CD4-positive, alpha-beta T cell (primary cell): ENCODE results near the gene SLC37A2. TPM values are rescaled to one million over a fixed set of nuclear protein-coding genes. Genes with fewer than 3 reads are reported as not detected.
A peak's percentile ranks its signal among the peaks of the same experiment; 100 is the strongest.

ENCODE experiments used
- ATAC-seq: fragments of 200-7000 bp; cut with Tn5 transposase; one replicate; pipeline ENCODE4 v1.10.0; 2022; ENCODE audit warnings: mild to moderate bottlenecking; ENCODE audit not compliant: poor library complexity
- CTCF ChIA-PET: fragments of 350-600 bp; sonication (Branson Sonifier 250); formaldehyde crosslinking; loops from one replicate; lab custom pipeline; 2021; ENCODE audit warnings: antibody characterized with exemption, inconsistent platforms; lab: Charles Lee
- POLR2A ChIA-PET: fragments of 350-600 bp; sonication (Branson Sonifier 250); formaldehyde crosslinking; loops from one replicate; lab custom pipeline; 2021; ENCODE audit warnings: antibody characterized with exemption, inconsistent platforms; lab: Charles Lee
- DNase-seq, 14 experiments: peaks; one replicate each; pipeline ENCODE4 v3.0.0-alpha.2; 2013 to 2020; ENCODE audit warnings: mixed read lengths in 2 of 14
- H3K27ac ChIP-seq, 2 donors: one replicate each; pipeline versions ENCODE4 v1.5.1 to v1.7.0; 2013; ENCODE audit warnings: low read length in 2 of 2, low read depth in 1 of 2, mild to moderate bottlenecking in 1 of 2
- H3K27me3 ChIP-seq, 2 experiments: 1 replicate in 1 of 2; 2 replicates in 1 of 2; pipeline versions ENCODE4 v1.6.1 to v1.7.0; 2013; ENCODE audit warnings: low read length in 2 of 2, control low read depth in 1 of 2, mild to moderate bottlenecking in 1 of 2, moderate library complexity in 1 of 2; ENCODE audit not compliant: insufficient read depth in 2 of 2, control insufficient read depth in 1 of 2
- H3K36me3 ChIP-seq: one replicate; pipeline ENCODE4 v1.6.1; 2013; ENCODE audit warnings: low read length, control low read depth; ENCODE audit not compliant: insufficient read depth
- H3K4me1 ChIP-seq: one replicate; pipeline ENCODE4 v1.6.1; 2013; ENCODE audit warnings: low read length, control low read depth; ENCODE audit not compliant: insufficient read depth
- H3K4me3 ChIP-seq: one replicate; pipeline ENCODE4 v1.5.1; 2013; ENCODE audit warnings: mild to moderate bottlenecking, low read length, moderate library complexity
- H3K9me3 ChIP-seq, 2 experiments: 1 replicate in 1 of 2; 2 replicates in 1 of 2; pipeline versions ENCODE4 v1.6.1 to v1.7.0; 2013; ENCODE audit warnings: low read length in 2 of 2, mild to moderate bottlenecking in 2 of 2, control low read depth in 1 of 2, moderate library complexity in 1 of 2; ENCODE audit not compliant: control insufficient read depth in 1 of 2, insufficient read depth in 1 of 2
- H3K27ac Mint-ChIP-seq: one replicate; pipeline ENCODE4 v1.8.0; 2020; ENCODE audit warnings: mixed read lengths
- H3K27me3 Mint-ChIP-seq: one replicate; pipeline ENCODE4 v1.8.0; 2021; ENCODE audit warnings: mixed read lengths
- H3K36me3 Mint-ChIP-seq: one replicate; pipeline ENCODE4 v1.8.0; 2021; ENCODE audit warnings: low read depth, mixed read lengths
- H3K4me1 Mint-ChIP-seq: one replicate; pipeline ENCODE4 v1.8.0; 2021; ENCODE audit warnings: low read depth, mixed read lengths
- H3K4me3 Mint-ChIP-seq: one replicate; pipeline ENCODE4 v1.8.0; 2020; ENCODE audit warnings: mild to moderate bottlenecking, mixed read lengths
- H3K9me3 Mint-ChIP-seq: one replicate; pipeline ENCODE4 v1.8.0; 2020; ENCODE audit warnings: mixed read lengths
- intact Hi-C, 2 experiments: fragments of 100-400 bp; cut with DNase I in 1 of 2; cut with micrococcal nuclease in 1 of 2; formaldehyde crosslinking; loops; one replicate each; pipeline versions ENCODE4 v1.15.1 to v1.9.0; 2023 to 2025; cut with DNase I, micrococcal nuclease
- total RNA-seq, 174 experiments: library from RNA in 2 of 174; stranded (reverse) in 2 of 174; gene quantifications; one replicate each; pipeline ENCODE4 v1.2.3 and lab custom pipeline; 2021 to 2026
- TF ChIP-seq, protein P1 (sequence below): fragments of 200-600 bp; IDR thresholded peaks from one replicate; pipeline ENCODE4 v1.8.0; 2022; ENCODE audit warnings: antibody characterized with exemption, mild to moderate bottlenecking

The SLC37A2 gene
- total RNA-seq, 2 experiments from 2014 or later, result 0.25 to 0.34 TPM

DNA sequence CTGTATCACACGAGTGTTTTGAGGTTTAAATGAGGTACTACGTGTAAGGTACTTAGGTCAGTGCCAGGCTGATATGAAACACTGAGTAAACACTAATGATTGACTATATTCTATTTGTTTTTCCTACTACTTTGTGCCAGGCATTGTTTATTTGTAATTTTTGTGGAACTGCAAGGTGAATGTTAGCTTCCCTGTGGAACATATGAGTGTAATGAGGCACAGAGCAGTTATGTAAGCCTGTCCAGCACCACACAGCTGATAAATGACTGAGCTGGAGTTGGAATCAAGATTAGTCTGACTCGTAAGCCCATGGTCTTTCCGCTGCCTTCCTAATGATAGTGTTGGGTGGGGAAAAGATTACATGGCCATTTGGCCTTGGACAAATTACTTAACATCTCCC lies 5.9 kb downstream of the SLC37A2 start:
- Mint-ChIP-seq H3K27ac (no peak overlapping the region), H3K36me3 (no peaks in the 10 kb centered on the region), H3K9me3 (no peaks in the 10 kb centered on the region), H3K27me3 (peaks cover 74% of the 10 kb centered on the region), H3K4me1 (peaks cover 9% of the 10 kb centered on the region), H3K4me3 (no peak overlapping the region)
- H3K4me3 ChIP-seq, result no peak overlapping the region
- H3K27me3 ChIP-seq, result peaks cover 1 to 21% of the 10 kb centered on the region in 2 experiments
- intact Hi-C loops, result no loop called here
- ATAC-seq (no peak), DNase-seq (no peak)
- no peak overlapping the region for H3K27ac ChIP-seq
- no peaks in the 10 kb centered on the region for H3K36me3 ChIP-seq
- CTCF ChIA-PET, result no interaction called here
- TF ChIP-seq, protein P1, sequence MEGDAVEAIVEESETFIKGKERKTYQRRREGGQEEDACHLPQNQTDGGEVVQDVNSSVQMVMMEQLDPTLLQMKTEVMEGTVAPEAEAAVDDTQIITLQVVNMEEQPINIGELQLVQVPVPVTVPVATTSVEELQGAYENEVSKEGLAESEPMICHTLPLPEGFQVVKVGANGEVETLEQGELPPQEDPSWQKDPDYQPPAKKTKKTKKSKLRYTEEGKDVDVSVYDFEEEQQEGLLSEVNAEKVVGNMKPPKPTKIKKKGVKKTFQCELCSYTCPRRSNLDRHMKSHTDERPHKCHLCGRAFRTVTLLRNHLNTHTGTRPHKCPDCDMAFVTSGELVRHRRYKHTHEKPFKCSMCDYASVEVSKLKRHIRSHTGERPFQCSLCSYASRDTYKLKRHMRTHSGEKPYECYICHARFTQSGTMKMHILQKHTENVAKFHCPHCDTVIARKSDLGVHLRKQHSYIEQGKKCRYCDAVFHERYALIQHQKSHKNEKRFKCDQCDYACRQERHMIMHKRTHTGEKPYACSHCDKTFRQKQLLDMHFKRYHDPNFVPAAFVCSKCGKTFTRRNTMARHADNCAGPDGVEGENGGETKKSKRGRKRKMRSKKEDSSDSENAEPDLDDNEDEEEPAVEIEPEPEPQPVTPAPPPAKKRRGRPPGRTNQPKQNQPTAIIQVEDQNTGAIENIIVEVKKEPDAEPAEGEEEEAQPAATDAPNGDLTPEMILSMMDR, result no peak
- no peaks in the 10 kb centered on the region for H3K9me3 ChIP-seq
- POLR2A ChIA-PET, result no interaction called here
- H3K4me1 ChIP-seq, result peaks cover 16% of the 10 kb centered on the region

DNA sequence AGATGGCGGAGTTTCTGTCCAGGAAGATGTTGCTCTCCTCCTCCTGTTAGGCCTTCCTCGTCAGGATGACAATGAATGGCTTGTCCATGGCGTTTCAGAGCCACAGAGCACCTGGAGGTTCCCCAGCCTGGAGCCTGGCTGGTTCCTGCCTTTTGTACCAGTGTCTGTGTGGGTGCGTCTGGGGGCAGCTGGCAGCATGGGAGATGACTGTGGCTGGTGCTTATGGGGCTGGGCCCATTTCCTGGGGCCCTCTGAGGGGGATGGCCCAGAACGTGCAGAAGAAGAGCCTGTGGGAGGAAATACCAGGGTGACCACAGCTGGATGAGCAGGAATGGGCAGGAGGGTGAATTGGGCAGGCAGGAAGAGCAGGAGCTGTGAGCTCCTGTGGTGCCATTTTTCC lies 6.7 kb downstream of the SLC37A2 start:
- Histone ChIP-seq H3K36me3 (no peaks in the 10 kb centered on the region), H3K9me3 (no peaks in the 10 kb centered on the region), H3K4me3 (no peak overlapping the region), H3K4me1 (peaks cover 14% of the 10 kb centered on the region), H3K27ac (no peak overlapping the region), H3K27me3 (peaks cover 0 to 14% of the 10 kb centered on the region in 2 experiments)
- Mint-ChIP-seq H3K27me3 (peaks cover 70% of the 10 kb centered on the region), H3K36me3 (no peaks in the 10 kb centered on the region), H3K9me3 (no peaks in the 10 kb centered on the region), H3K4me1 (peaks cover 4% of the 10 kb centered on the region), H3K4me3 (no peak overlapping the region), H3K27ac (no peak overlapping the region)
- no peak for ATAC-seq
- TF ChIP-seq, protein P1, result no peak
- CTCF ChIA-PET, result no interaction called here
- no peak for DNase-seq
- intact Hi-C loops, result no loop called here
- POLR2A ChIA-PET, result no interaction called here

DNA sequence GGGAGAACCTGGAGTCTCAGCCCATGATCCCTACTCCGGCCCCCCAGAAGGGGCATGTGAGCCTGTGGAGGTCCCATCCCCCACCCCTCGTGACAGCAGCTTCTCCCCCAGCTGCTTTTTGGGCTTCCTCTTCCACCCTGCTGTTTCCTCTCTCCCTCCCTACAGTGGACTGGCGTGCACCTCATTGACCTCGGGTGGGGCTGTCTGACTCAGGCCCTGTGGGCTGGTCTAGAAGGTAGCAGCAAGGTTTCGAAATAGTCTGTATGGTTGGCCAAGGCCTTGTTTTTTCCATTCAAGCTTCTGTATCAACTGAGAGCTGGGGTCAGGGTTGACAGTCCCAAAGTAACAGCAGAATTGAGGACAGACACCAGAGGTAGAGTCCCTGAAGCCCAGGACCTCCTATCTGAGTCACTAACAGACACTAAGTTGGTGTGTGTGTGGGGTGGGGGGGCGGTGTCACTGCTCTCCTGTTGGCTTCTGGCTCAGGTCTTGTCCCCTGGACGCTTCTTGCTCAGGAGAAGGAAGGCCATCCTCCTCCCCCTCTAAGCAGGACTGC lies 7.7 kb downstream of the SLC37A2 start:
- H3K9me3 ChIP-seq, result no peaks in the 10 kb centered on the region
- TF ChIP-seq, protein P1, result no peak
- H3K4me3 ChIP-seq, result no peak overlapping the region
- H3K27me3 Mint-ChIP-seq, result peaks cover 66% of the 10 kb centered on the region
- H3K27ac ChIP-seq, result no peak overlapping the region
- intact Hi-C loops, result no loop called here
- no peaks in the 10 kb centered on the region for H3K9me3 Mint-ChIP-seq
- CTCF ChIA-PET, result no interaction called here
- no peak overlapping the region for H3K4me3 Mint-ChIP-seq
- DNase-seq (peak in 3 of 14 experiments; percentile 36 to 72 (median 61)), ATAC-seq (no peak)
- POLR2A ChIA-PET, result no interaction called here
- peaks cover 2 to 7% of the 10 kb centered on the region in 2 experiments for H3K27me3 ChIP-seq
- H3K4me1 Mint-ChIP-seq, result peaks cover 4% of the 10 kb centered on the region
- H3K36me3 Mint-ChIP-seq, result no peaks in the 10 kb centered on the region
- H3K4me1 ChIP-seq, result peaks cover 14% of the 10 kb centered on the region
- no peak overlapping the region for H3K27ac Mint-ChIP-seq
- no peaks in the 10 kb centered on the region for H3K36me3 ChIP-seq
